GM08714 (cell line): ENCODE data around the gene EARS2.
"Not testable (repeated sequence)": the region's sequence is repeated elsewhere in the genome, so short reads cannot be mapped to it uniquely, and the experiment has no call there.

ENCODE experiments used
- H3K4me3 ChIP-seq: fragments of 200-500 bp; sonication (Bioruptor generic); 2 replicates; pipeline ENCODE4 v1.5.1; 2014; ENCODE audit warnings: mild to moderate bottlenecking, low read length, inconsistent platforms
- ZNF274 ChIP-seq: IDR thresholded peaks from 2 replicates; pipeline ENCODE4 v1.6.1; 2012; ENCODE audit warnings: mild to moderate bottlenecking, low read depth, low read length

Gene EARS2

DNA sequence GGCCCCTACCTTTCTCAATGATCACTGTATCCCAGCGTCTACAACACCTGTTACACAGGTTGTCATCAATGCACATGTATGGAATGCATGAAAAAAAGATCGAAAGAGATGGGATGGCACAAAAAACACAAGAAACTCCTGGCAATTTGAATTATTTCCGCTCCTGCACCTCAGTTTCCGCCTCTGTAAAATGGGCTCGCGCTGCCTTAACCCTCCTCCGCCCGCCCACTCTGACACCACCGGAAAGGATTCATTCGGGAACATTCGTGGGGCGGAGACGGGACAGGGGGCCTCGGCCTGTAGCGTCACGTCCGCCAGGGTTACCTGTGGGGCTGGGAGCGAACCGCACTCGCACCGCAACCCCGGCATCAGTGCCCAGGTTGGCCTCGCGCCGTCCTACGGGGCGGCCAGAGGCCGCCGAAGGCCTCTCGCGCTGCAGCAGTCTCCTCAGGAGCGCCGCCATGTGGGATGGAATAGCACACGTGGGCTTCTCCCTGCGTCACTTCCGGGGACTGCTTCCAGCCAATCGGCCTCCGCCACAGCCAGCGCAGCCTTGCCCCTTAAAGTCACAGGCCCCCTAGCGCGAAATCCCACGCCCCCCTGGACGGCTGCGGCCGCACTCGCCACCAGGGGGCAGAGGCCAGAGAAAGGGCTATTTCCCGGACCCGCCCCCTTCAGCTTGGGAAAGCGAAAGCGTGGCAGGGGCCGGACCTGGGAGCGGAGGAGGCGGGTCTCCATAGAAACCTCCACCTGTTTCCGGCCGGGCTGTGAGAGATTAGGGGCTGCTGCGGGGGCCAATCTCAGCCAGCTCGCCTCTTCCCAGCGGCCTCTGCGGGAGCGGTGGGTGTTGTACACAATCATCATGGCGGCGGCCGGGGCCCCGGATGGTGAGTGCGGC is at the start of gene EARS2, which contains the start of gene UBFD1:
Gene EARS2 (minus strand): TSS at position 470 of the 898 bp plus-strand sequence. CDS start 7 bp downstream, at position 463.
Gene UBFD1 (plus strand): TSS at position 847 of the 898 bp plus-strand sequence. CDS start 16 bp downstream, at position 863.
- H3K4me3 ChIP-seq = peak within 1 kb of the TSS; percentile 90
- no peak for TF ChIP-seq ZNF274

DNA sequence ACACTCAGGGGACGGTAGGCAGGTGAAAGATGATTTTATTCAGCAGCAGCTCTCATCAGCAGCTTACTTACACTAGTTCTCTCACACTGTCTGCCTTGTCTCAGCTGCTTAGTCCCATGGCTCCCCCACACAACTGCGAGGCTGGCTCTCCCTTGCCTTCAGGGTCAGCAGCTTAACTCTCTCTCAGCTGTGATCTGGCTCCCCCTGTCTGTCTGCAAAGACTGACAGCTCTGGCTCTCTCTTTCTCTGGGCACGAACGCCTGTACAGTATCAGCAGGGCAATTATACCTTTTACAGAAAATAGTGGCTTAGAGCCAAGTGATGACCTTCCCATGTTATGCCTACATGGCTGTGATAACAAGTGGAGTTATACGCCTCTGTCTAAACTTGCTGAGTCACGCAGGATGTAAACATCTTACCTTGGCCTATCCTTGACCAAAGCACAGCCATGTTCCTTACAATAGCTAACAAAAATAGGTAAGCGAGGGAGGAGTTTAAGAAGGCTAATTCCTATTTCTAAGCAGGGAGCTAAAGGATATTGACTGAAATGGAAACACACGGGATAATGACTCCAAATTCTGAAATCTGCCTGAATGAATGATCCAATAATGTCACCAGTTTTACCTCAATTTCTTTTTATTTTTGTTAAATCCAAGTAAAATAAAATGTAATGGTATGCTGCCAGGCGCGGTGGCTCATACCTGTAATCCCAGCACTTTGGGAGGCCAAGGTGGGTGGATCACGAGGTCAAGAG is 40.0 kb upstream of the EARS2 start:
- H3K4me3 ChIP-seq = no peak overlapping the region
- TF ChIP-seq ZNF274 = no peak

DNA sequence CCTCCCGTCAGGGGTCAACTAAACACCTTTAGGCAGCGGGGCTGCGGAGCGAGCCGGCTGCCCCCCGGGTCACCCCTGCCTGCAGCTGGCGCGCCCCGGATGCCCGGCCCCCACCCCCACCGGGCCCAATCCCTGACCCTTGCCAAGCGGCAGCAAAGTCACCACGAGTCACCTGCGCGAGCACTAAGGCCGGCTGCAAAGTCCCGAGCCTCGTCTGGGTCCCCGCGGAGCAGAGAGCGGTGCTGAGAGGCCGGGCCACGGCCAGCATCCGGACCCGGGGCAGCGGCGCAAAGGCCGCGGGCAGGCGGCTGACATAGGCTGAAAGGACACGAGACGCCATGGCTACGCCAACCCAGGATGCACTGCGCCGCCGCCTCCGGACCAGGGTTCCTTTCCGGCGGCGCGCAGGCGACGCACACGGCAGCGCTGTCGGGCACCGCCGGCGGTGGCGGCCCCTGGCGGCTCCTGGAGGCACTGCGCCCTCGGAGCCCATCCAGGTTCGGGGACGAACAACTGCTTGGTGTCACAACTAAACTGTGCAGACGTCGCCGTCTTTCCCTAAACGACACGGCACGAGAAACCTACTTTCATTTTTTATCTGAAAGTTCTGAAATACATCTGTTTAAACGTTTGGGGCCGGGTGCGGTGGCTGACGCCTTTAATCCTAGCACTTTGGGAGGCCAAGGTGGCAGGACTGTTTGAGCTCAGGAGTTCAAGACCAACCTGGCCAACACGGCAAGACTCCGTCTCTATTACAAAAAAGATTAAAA is 39.0 kb upstream of the EARS2 start, which contains the start of gene NDUFAB1:
Gene NDUFAB1 (minus strand): TSS at position 366 of the 770 bp plus-strand sequence. CDS start 26 bp downstream, at position 340.
- peak within 1 kb of the TSS; percentile 95 for H3K4me3 ChIP-seq
- TF ChIP-seq ZNF274 = no peak

DNA sequence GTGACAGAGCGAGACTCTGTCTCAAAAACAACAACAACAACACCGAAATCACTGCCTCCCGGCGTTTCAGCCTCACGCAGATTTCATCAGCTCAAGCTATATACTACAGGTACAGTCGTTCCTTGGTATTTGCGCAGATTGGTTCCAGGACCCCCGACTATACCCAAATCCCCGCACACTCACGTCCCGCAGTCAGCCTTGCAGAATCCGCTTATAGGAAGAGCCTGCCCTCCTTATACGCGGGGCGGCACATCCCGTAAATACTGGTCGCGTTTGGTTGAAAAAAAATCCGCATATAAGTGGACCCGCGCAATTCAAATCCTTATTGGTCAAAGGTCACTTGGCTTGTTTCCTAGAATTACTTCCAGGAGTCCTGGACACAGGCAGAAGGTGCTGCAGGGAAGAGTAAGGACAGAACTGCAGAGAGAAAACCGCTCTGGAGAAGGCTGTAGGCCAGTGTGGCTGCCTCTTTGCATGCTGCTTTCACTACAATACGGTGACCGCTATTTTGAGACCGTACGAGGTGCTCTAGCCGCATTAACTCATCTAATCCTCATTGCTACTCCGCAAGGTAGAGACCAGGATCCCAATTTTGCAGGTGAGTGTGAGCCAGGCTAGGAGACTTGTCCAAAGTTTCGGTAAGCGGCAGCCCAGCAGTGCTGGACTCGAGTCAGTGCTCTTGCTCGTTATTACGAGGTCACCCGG is 38.2 kb upstream of the EARS2 start:
- H3K4me3 ChIP-seq = peak overlapping the region; percentile 95
- TF ChIP-seq ZNF274 = no peak

DNA sequence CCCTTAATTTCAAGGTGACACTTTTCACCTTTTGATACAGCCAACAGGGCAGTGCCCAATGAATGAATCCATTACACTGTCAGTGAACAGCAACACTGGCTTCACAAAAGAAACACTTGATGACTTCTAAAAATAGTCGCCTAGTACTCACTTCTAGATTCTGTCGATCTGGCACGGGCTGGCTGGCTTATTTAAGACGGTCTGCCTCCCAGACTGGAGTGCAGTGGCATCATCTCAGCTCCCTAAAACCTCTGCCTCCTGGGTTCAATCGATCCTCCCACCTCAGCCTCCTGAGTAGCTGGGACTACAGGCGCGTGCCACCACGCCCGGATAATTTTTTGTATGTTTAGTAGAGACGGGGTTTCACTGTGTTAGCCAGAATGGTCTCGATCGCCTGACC is 37.0 kb upstream of the EARS2 start:
- H3K4me3 ChIP-seq = no peak overlapping the region
- no peak for TF ChIP-seq ZNF274

DNA sequence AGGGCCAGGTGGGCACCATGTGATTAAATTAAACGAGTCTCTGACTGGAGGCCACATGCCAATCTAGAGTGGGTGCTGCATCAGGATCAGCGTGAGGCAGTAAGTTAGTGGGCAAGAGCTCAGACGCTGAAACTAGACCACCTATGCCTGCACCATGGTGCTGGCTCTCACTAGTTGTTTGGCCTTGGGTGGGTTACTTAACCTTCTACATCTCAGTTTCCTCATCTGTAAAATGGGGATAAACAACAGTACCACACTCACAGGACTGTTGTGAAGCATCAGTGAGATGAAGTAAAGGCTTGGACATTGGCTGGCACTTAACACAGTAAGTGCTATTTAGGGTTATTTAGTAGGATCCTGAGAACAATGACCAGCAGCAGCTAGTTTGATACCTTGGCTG is 33.0 kb upstream of the EARS2 start:
- no peak overlapping the region for H3K4me3 ChIP-seq
- no peak for TF ChIP-seq ZNF274

DNA sequence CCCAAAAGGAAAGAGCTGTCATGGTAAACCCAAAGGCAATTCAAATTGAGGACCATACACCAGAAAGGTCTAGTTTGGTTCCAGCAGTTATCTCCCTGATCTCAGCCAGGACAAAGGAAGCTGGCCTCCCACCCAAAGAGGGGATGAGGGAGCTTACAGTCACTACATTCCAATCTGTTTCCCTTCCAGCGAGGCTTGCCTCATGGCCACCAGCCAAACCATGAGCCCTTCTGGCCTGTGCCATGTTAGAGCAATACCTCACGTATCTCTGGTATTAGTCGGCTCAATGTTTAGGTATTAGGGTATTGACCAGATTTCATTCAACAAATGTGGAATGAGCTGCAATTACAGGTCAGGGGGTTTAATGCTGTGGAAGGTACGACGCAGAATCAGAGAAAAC is 30.6 kb upstream of the EARS2 start:
- no peak overlapping the region for H3K4me3 ChIP-seq
- no peak for TF ChIP-seq ZNF274

DNA sequence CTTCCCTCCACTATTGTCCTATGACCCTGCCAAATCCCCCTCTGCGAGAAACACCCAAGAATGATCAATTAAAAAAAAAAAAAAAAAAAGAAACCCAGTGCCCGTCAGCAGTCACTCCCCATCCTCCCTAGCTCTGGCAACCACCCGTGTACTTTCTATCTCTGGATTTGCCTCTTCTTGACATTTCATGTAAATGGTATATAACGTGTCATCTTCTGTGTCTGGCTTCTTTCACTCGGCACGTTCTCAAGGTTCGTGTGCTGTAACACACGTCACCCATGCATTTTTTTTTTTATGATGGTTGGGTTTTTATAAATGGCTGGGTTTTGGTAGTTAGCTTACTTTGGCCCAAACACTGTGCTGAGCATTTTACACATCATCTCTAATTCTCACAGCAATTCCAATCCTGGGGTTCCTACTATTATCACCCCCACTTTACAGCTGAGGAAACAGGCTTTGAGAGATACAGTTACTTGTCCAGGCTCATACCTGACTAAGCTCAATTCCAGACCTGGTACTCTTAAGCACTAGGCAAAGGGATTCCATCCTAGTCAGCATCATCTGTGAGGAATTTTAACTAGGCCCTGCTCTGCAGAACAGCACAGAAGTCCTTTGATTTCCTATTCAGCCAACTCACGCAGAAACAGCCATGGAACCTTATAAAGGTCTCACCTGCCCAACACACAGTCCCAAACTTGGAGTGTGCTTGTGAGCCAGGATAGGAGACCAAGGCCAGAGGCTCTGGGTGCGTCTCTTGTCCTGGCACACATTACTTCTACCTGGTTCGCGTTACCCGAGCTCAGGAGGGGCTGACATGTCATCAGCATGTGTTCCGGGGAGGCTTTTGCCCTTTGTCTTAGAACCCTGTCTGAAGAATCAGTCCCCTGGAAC is 27.3 kb upstream of the EARS2 start:
- no peak overlapping the region for H3K4me3 ChIP-seq
- TF ChIP-seq ZNF274 = no peak

DNA sequence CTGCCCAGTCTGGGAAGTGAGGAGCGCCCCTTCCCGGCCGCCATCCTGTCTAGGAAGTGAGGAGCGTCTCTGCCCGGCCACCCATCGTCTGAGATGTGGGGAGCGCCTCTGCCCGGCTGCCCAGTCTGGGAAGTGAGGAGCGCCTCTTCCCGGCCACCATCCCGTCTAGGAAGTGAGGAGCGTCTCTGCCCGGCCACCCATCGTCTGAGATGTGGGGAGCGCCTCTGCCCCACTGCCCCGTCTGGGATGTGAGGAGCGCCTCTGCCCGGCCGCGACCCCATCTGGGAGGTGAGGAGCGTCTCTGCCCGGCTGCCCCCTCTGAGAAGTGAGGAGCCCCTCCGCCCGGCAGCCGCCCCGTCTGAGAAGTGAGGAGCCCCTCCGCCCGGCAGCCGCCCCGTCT is 26.1 kb upstream of the EARS2 start:
- H3K4me3 ChIP-seq = not testable (repeated sequence)

DNA sequence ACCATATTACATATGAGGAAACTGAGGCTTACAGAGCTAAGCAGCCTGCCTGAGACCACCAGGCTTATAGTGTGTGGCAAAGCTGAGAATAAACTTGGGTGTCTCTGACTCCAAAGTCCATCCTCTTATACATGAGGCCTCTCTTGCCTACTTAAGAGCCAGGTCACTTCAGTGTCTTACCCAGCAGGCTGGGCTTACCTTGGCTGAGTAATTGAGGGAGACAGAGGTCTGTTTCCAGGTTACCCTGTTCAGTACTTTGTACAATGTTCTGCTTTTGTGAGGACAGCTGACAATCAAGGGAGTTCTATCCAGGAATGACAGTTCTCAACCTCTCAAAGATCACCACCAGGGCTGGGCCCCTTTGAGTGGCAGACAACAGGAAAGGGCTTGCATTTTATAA is 24.6 kb upstream of the EARS2 start:
- H3K4me3 ChIP-seq = no peak overlapping the region
- TF ChIP-seq ZNF274 = no peak

DNA sequence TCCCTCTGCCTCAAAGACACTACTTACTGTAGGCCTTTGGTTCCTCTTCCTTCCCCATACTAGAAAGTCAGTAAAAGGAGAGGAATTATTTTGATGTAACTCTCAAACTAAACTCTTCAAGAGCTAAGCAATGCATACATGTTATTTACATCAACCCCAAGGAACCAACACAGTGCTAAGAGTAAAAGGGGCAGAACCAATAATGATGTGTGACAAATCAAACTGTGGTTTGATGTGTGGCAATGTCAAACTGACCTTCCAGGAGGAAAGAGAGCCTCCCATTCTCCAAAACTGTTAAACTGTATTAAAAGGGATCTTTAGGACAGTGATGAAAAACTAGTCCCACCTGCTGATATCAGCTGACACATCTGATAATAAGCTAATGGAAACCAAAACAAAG is 23.2 kb upstream of the EARS2 start:
- no peak for TF ChIP-seq ZNF274
- H3K4me3 ChIP-seq = no peak overlapping the region

DNA sequence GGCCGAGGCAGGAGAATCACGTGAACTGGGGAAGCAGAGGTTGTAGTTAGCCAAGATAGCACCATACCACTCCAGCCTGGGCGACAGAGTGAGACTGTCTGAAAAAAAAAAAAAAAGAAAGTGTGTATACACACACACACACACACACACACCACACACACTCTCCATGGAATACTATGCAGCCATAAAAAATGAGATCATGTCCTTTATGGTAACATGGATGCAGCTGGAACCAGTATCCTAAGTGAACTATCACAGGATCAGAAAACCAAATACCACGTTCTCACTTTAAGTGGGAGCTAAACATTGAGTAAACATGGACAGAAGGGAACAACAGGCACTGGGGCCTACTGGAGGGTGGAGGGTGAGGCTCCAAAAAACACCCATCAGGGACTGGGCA is 22.2 kb upstream of the EARS2 start:
- TF ChIP-seq ZNF274 = no peak
- no peak overlapping the region for H3K4me3 ChIP-seq
